Upper lobe of left lung (tissue), 6 donors: Measurements from ENCODE around the gene TMEM203. TPM values are rescaled to one million over a fixed set of nuclear protein-coding genes. Genes with fewer than 3 reads are reported as not detected.
A peak's percentile ranks its signal among the peaks of the same experiment; 100 is the strongest.
"Not testable (repeated sequence)": the region's sequence is repeated elsewhere in the genome, so short reads cannot be mapped to it uniquely, and the experiment has no call there.

Experiments
- ATAC-seq, 2 donors: fragments of 200-7000 bp; cut with Tn5 transposase; one replicate each; pipeline ENCODE4 v1.9.1; 2022; ENCODE audit warnings: mild to moderate bottlenecking in 2 of 2, moderate library complexity in 2 of 2; ENCODE audit not compliant: low FRiP score in 2 of 2
- DNase-seq, 2 donors: peaks; one replicate each; pipeline ENCODE4 v3.0.0-alpha.2; 2019 to 2020
- H3K27ac ChIP-seq, 4 donors: fragments of 200-600 bp; sonication (generic); one replicate each; pipeline ENCODE4 v1.5.1; 2016 to 2019
- H3K27me3 ChIP-seq, 4 donors: fragments of 200-600 bp; sonication (generic); one replicate each; pipeline ENCODE4 v1.5.1; 2017 to 2019
- H3K36me3 ChIP-seq, 4 donors: fragments of 200-600 bp; sonication (generic); one replicate each; pipeline ENCODE4 v1.5.1; 2016 to 2019
- H3K4me1 ChIP-seq, 4 donors: fragments of 200-600 bp; sonication (generic); one replicate each; pipeline ENCODE4 v1.5.1; 2018 to 2019
- H3K4me3 ChIP-seq, 4 donors: fragments of 200-600 bp; sonication (generic); one replicate each; pipeline ENCODE4 v1.5.1; 2017 to 2019; ENCODE audit warnings: mild to moderate bottlenecking in 2 of 4, moderate library complexity in 1 of 4
- H3K9me3 ChIP-seq, 4 donors: fragments of 200-600 bp; sonication (generic); one replicate each; pipeline ENCODE4 v1.5.1; 2018 to 2019
- EP300 ChIP-seq, 4 donors: sonication (generic); formaldehyde crosslinking; IDR thresholded peaks; one replicate each; pipeline ENCODE4 v1.5.1; 2017; ENCODE audit warnings: antibody characterized with exemption in 4 of 4, control low read depth in 2 of 4
- POLR2A ChIP-seq, 4 donors: fragments of 450-650 bp; IDR thresholded peaks; one replicate each; pipeline ENCODE4 v1.5.1; 2016 to 2017; ENCODE audit warnings: antibody characterized with exemption in 4 of 4, mild to moderate bottlenecking in 2 of 4
- POLR2AphosphoS5 ChIP-seq, 2 donors: sonication (generic); formaldehyde crosslinking; IDR thresholded peaks; one replicate each; pipeline ENCODE4 v1.5.1; 2017; ENCODE audit warnings: antibody characterized with exemption in 2 of 2
- WGBS, 2 donors: methylation state at CpG; one replicate each; pipeline ENCODE4 v1.1.5; 2017 to 2018; 5-methylcytosine and 5-hydroxymethylcytosine counted together
- total RNA-seq, 6 donors: library from RNA; depleted of rRNA in 4 of 6; stranded (reverse); fragments of >200 nt in 4 of 6; gene quantifications; one replicate each; pipeline versions ENCODE4 v1.1.0 to v1.2.1, GENCODE V29; 2016 to 2021
- TF ChIP-seq, protein P1 (sequence below), 6 experiments: fragments of 450-650 bp in 4 of 6; fragments of 200-600 bp in 2 of 6; sonication (generic) in 2 of 6; IDR thresholded peaks; one replicate each; pipeline ENCODE4 v1.5.1; 2016 to 2019; ENCODE audit warnings: antibody characterized with exemption in 6 of 6
- donor health status: DM: no; HTN: no; CAD: no; lungs with moderate emphysema.
- donor health status: DM: no; HTN: yes; CAD: no; lungs with severe emphysema.

Gene TMEM203
- total RNA-seq, 6 donors from 2014 or later: 17.8 to 35.5 (median 31.1) TPM

DNA sequence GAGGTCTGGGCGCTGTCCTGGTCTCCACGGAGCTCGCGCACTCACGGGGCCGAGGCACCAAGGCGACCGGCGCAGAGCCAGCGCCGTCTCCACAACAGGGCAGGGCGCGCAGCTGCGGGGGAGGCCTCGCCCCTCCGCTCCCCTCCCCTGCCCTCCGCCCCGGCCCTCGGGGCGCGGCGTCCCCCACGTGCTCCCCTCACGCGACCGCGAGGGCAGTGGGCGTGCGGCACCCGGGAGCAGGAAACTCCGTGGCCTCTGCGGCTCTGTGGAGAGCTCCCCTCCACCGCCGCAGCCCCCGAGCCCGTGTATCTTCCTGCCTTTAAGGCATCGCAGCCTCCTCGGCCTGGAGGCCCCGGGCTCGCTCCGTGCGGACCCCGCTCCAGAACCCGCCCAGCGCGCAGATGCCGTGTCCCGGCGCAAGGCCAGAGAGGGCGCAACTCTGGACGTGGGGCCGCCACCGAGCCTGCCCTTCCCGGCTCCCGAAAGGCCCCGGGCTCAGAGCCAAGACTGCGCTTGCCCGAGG is 34.9 kb upstream of the TMEM203 start:
- peak; percentile 67 to 77 for ATAC-seq
- Histone ChIP-seq H3K27ac (peak overlapping the region; percentile 92 to 97 (median 96)), H3K36me3 (peaks cover 9 to 23% (median 18%) of the 10 kb centered on the region in 4 donors), H3K4me3 (peak overlapping the region; percentile 60 to 89 (median 80)), H3K9me3 (no peaks in the 10 kb centered on the region), H3K27me3 (no peaks in the 10 kb centered on the region), H3K4me1 (peaks cover 38 to 82% (median 49%) of the 10 kb centered on the region in 4 donors)
- DNase-seq: peak; percentile 81 to 96
- WGBS, 2 donors: 1% methylated on average over 19 to 31 of the region's 58 CpGs
- TF ChIP-seq POLR2A (IDR thresholded peaks at IDR 0.05): peak in 2 of 4 donors; percentile 27 to 49
- TF ChIP-seq, protein P1, sequence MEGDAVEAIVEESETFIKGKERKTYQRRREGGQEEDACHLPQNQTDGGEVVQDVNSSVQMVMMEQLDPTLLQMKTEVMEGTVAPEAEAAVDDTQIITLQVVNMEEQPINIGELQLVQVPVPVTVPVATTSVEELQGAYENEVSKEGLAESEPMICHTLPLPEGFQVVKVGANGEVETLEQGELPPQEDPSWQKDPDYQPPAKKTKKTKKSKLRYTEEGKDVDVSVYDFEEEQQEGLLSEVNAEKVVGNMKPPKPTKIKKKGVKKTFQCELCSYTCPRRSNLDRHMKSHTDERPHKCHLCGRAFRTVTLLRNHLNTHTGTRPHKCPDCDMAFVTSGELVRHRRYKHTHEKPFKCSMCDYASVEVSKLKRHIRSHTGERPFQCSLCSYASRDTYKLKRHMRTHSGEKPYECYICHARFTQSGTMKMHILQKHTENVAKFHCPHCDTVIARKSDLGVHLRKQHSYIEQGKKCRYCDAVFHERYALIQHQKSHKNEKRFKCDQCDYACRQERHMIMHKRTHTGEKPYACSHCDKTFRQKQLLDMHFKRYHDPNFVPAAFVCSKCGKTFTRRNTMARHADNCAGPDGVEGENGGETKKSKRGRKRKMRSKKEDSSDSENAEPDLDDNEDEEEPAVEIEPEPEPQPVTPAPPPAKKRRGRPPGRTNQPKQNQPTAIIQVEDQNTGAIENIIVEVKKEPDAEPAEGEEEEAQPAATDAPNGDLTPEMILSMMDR (IDR thresholded peaks at IDR 0.05): peak in 3 of 6 experiments; percentile 19 to 34 (median 22)
- TF ChIP-seq POLR2AphosphoS5 (IDR thresholded peaks at IDR 0.05): peak; percentile 18 to 31
- TF ChIP-seq EP300 (IDR thresholded peaks at IDR 0.05): no peak

DNA sequence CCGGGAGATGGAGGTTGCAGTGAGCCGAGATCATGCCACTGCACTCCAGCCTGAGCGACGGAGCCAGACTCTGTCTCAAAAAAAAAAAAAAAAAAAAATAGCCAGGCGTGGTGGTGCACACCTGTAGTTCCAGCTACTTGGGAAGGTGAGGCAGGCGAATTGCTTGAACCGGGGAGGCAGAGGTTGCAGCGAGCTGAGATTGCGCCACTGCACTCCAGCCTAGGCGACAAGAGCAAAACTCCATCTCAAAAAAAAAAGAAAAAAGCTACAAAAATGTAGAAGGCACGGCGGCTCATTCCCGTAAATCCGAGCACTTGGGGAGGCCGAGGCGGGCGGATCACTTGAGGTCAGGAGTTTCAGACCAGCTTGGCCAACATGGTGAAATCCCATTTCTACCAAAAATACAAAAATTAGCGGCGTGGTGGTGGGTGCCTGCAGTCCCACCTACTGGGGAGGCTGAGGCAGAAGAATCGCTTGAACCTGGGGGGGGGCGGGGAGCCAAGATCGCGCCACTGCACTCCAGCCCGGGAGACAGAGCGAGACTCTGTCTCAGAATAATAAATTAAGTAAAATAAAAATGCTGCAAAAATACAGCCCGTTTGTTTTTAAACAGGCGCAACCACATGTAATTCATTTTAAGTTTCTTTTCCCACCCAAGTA is 34.2 kb upstream of the TMEM203 start:
- Histone ChIP-seq H3K4me3 (peak overlapping the region; percentile 60 to 89 (median 80)), H3K36me3 (peaks cover 9 to 23% (median 18%) of the 10 kb centered on the region in 4 donors), H3K4me1 (peaks cover 38 to 83% (median 49%) of the 10 kb centered on the region in 4 donors), H3K27ac (peak overlapping the region; percentile 92 to 97 (median 96))
- 48 to 50% methylated on average over 27 of the region's 27 CpGs for WGBS, 2 donors
- H3K9me3 ChIP-seq, H3K27me3 ChIP-seq, DNase-seq, ATAC-seq: not testable (repeated sequence)

- 78 to 100% methylated on average over 1 to 12 of the region's 13 CpGs for WGBS, 2 donors
- TF ChIP-seq POLR2A (IDR thresholded peaks at IDR 0.05): no peak
- TF ChIP-seq, protein P1 (IDR thresholded peaks at IDR 0.05): no peak
- no peak for TF ChIP-seq EP300 (IDR thresholded peaks at IDR 0.05)
- TF ChIP-seq POLR2AphosphoS5 (IDR thresholded peaks at IDR 0.05): no peak
- Histone ChIP-seq H3K4me1 (peaks cover 34 to 66% (median 41%) of the 10 kb centered on the region in 4 donors), H3K27ac (no peak overlapping the region), H3K9me3 (no peaks in the 10 kb centered on the region), H3K27me3 (peaks cover 0 to 10% (median 3%) of the 10 kb centered on the region in 4 donors), H3K4me3 (no peak overlapping the region), H3K36me3 (peaks cover 4 to 14% (median 12%) of the 10 kb centered on the region in 4 donors)
- ATAC-seq (no peak), DNase-seq (peak in 1 of 2 donors; percentile 46)
Measured at GRCh38 chr9:137237759-137238726, 32.6 kb upstream of the TMEM203 start.

DNA sequence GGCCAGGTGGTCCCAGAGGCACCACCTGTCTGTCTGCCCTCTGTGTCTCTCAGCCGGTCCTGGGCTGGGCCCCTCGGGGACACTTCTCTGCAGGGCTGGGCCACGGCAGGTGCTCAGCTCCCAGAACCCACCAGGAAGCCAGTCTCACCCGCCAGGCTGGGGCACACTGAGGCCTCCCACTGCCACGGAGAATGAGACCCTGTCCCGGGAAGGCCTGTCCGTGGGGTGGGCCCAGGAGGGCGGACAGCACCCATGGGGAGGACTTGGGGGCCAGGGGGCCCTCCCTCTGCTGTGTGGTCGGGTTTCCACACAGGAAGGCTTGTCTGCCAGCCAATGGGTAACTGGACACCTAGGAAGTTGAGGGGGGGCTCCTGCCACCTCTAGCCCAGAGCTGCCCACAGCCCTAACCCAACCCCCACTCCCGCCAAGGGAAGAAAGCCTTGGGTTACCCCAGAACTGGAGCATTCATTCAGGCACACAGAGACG is 31.5 kb upstream of the TMEM203 start:
- peak overlapping the region in 3 of 4 donors; percentile 3 to 29 (median 21) for H3K4me3 ChIP-seq
- no peak for TF ChIP-seq POLR2AphosphoS5 (IDR thresholded peaks at IDR 0.05)
- TF ChIP-seq EP300 (IDR thresholded peaks at IDR 0.05): no peak
- TF ChIP-seq, protein P1 (IDR thresholded peaks at IDR 0.05): no peak
- TF ChIP-seq POLR2A (IDR thresholded peaks at IDR 0.05): no peak
- ATAC-seq (no peak), DNase-seq (no peak)
- 25 to 44% methylated on average over 2 to 5 of the region's 11 CpGs for WGBS, 2 donors
- peaks cover 0 to 4% (median 2%) of the 10 kb centered on the region in 4 donors for H3K36me3 ChIP-seq
- H3K9me3 ChIP-seq: no peaks in the 10 kb centered on the region
- H3K27me3 ChIP-seq: peaks cover 0 to 13% (median 3%) of the 10 kb centered on the region in 4 donors
- H3K27ac ChIP-seq: peak overlapping the region in 1 of 4 donors; percentile 64
- peaks cover 24 to 56% (median 31%) of the 10 kb centered on the region in 4 donors for H3K4me1 ChIP-seq
